ENCODE data around the gene FOXP1. TPM values are rescaled to one million over a fixed set of nuclear protein-coding genes. Genes with fewer than 3 reads are reported as not detected.

FOXP1 gene
- total and polyA plus RNA-seq, 2 of the 8 experiments (the other 6 are each of a cell fraction or from before 2014, with no cell fraction given), result 13.9 to 25.4 TPM

DNA sequence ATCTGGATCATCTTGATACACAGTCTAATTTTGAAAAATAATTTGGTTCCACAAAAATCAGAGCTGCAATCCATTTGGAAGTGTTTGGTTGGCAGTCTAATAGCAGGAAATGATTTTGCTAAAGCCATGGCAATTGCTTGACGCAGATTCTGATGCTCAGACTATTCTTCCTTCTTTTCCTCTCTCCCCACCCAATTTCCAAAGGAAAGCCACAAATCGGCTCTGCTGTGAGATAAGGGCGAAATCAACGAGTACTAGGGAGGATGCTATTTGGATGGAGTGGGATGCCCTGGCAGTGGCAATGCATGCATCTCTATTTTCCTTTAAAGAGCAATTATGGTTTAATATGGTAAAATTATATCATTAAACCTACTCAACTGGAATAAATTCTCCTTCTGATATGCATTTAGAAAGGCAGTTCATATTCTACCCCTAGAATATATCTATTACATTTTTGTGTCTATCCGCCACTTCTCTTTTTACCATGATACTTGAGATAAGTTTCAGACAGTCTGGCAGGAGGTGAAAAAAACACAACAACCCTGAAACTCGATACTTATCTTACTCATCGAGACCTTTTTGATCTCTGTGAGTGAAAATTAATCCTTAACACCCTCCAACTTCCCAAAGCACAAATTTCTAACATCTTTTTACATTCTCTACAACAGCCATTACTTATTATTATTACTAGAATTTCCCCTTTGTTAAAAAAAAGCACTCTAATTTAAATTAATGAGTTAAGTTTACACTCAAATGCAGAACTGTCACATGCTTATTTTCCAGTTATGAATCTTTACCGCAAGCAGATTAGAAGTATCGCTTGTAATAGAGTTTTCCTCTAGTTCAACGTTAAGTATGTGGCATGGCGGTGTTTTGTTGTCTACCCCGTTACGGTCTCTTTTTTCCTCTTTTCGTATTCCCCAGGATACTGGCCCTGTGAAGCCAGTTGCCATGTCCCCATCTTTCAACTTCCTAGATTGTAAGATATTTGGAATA is 433.3 kb downstream of the FOXP1 start (continued):
- TF ChIP-seq, protein P1, sequence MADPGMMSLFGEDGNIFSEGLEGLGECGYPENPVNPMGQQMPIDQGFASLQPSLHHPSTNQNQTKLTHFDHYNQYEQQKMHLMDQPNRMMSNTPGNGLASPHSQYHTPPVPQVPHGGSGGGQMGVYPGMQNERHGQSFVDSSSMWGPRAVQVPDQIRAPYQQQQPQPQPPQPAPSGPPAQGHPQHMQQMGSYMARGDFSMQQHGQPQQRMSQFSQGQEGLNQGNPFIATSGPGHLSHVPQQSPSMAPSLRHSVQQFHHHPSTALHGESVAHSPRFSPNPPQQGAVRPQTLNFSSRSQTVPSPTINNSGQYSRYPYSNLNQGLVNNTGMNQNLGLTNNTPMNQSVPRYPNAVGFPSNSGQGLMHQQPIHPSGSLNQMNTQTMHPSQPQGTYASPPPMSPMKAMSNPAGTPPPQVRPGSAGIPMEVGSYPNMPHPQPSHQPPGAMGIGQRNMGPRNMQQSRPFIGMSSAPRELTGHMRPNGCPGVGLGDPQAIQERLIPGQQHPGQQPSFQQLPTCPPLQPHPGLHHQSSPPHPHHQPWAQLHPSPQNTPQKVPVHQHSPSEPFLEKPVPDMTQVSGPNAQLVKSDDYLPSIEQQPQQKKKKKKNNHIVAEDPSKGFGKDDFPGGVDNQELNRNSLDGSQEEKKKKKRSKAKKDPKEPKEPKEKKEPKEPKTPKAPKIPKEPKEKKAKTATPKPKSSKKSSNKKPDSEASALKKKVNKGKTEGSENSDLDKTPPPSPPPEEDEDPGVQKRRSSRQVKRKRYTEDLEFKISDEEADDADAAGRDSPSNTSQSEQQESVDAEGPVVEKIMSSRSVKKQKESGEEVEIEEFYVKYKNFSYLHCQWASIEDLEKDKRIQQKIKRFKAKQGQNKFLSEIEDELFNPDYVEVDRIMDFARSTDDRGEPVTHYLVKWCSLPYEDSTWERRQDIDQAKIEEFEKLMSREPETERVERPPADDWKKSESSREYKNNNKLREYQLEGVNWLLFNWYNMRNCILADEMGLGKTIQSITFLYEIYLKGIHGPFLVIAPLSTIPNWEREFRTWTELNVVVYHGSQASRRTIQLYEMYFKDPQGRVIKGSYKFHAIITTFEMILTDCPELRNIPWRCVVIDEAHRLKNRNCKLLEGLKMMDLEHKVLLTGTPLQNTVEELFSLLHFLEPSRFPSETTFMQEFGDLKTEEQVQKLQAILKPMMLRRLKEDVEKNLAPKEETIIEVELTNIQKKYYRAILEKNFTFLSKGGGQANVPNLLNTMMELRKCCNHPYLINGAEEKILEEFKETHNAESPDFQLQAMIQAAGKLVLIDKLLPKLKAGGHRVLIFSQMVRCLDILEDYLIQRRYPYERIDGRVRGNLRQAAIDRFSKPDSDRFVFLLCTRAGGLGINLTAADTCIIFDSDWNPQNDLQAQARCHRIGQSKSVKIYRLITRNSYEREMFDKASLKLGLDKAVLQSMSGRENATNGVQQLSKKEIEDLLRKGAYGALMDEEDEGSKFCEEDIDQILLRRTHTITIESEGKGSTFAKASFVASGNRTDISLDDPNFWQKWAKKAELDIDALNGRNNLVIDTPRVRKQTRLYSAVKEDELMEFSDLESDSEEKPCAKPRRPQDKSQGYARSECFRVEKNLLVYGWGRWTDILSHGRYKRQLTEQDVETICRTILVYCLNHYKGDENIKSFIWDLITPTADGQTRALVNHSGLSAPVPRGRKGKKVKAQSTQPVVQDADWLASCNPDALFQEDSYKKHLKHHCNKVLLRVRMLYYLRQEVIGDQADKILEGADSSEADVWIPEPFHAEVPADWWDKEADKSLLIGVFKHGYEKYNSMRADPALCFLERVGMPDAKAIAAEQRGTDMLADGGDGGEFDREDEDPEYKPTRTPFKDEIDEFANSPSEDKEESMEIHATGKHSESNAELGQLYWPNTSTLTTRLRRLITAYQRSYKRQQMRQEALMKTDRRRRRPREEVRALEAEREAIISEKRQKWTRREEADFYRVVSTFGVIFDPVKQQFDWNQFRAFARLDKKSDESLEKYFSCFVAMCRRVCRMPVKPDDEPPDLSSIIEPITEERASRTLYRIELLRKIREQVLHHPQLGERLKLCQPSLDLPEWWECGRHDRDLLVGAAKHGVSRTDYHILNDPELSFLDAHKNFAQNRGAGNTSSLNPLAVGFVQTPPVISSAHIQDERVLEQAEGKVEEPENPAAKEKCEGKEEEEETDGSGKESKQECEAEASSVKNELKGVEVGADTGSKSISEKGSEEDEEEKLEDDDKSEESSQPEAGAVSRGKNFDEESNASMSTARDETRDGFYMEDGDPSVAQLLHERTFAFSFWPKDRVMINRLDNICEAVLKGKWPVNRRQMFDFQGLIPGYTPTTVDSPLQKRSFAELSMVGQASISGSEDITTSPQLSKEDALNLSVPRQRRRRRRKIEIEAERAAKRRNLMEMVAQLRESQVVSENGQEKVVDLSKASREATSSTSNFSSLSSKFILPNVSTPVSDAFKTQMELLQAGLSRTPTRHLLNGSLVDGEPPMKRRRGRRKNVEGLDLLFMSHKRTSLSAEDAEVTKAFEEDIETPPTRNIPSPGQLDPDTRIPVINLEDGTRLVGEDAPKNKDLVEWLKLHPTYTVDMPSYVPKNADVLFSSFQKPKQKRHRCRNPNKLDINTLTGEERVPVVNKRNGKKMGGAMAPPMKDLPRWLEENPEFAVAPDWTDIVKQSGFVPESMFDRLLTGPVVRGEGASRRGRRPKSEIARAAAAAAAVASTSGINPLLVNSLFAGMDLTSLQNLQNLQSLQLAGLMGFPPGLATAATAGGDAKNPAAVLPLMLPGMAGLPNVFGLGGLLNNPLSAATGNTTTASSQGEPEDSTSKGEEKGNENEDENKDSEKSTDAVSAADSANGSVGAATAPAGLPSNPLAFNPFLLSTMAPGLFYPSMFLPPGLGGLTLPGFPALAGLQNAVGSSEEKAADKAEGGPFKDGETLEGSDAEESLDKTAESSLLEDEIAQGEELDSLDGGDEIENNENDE (IDR thresholded peaks at IDR 0.05; ENCODE audit: insufficient replicate concordance, low read length), result no peak

Data from H1 (cell line).